Lower leg skin (tissue), 4 donors: Measurements from ENCODE around the gene GMEB1. TPM values are rescaled to one million over a fixed set of nuclear protein-coding genes. Genes with fewer than 3 reads are reported as not detected.
"Not testable (repeated sequence)": the region's sequence is repeated elsewhere in the genome, so short reads cannot be mapped to it uniquely, and the experiment has no call there.

Source experiments
- DNase-seq, 2 donors: peaks; one replicate each; pipeline ENCODE4 v3.0.0-alpha.2; 2019; ENCODE audit warnings: low spot score in 2 of 2
- H3K4me3 ChIP-seq: fragments of 200-600 bp; sonication (generic); 2 replicates; pipeline ENCODE4 v1.5.1; 2017; ENCODE audit warnings: mild to moderate bottlenecking, low read depth; ENCODE audit not compliant: poor library complexity, severe bottlenecking
- CTCF ChIP-seq, 3 donors: fragments of 450-650 bp; IDR thresholded peaks; one replicate each; pipeline ENCODE4 v1.5.1; 2016; ENCODE audit warnings: antibody characterized with exemption in 3 of 3, mild to moderate bottlenecking in 3 of 3, moderate library complexity in 2 of 3
- POLR2A ChIP-seq, 2 donors: fragments of 450-650 bp; IDR thresholded peaks; one replicate each; pipeline ENCODE4 v1.6.1; 2016 to 2017; ENCODE audit warnings: antibody characterized with exemption in 2 of 2, mild to moderate bottlenecking in 1 of 2, moderate library complexity in 1 of 2
- WGBS, 2 donors: methylation state at CpG; one replicate each; pipeline ENCODE4 v1.1.5; 2018; 5-methylcytosine and 5-hydroxymethylcytosine counted together
- intact Hi-C: fragments of 100-400 bp; cut with DNase I; formaldehyde crosslinking; loops from one replicate; pipeline ENCODE4 v1.15.0; 2023; ENCODE audit warnings: low total_unique reads
- total RNA-seq, 4 donors: library from RNA; depleted of rRNA; stranded (reverse); fragments of >200 nt; gene quantifications; one replicate each; pipeline ENCODE4 v1.1.0, GENCODE V29; 2016

The GMEB1 gene
- total RNA-seq, 4 donors from 2014 or later, result 10.8 to 12.0 (median 11.6) TPM

GRCh38 chr1:28675924-28676257 lies 7.3 kb downstream of the GMEB1 start:
- intact Hi-C loops, result no loop called here
- TF ChIP-seq POLR2A (IDR thresholded peaks at IDR 0.05) (no peak), CTCF (IDR thresholded peaks at IDR 0.05) (no peak)
- DNase-seq, result no peak
- H3K4me3 ChIP-seq, result no peak overlapping the region

GRCh38 chr1:28680151-28680550 lies 11.6 kb downstream of the GMEB1 start:
- DNase-seq, result no peak
- no peak overlapping the region for H3K4me3 ChIP-seq
- intact Hi-C loops, result no loop called here
- 96 to 99% methylated on average over 4 of the region's 4 CpGs for WGBS, 2 donors
- no peak for TF ChIP-seq CTCF (IDR thresholded peaks at IDR 0.05)
- no peak for TF ChIP-seq POLR2A (IDR thresholded peaks at IDR 0.05)

- no peak for TF ChIP-seq CTCF (IDR thresholded peaks at IDR 0.05)
- TF ChIP-seq POLR2A (IDR thresholded peaks at IDR 0.05), result no peak
- intact Hi-C loops, result no loop called here
- no peak for DNase-seq
- WGBS, 2 donors, result 73 to 88% methylated on average over 6 of the region's 6 CpGs
- no peak overlapping the region for H3K4me3 ChIP-seq
These were observed 14.3 kb downstream of the GMEB1 start for GRCh38 chr1:28682840-28683239.

GRCh38 chr1:28684937-28685336 lies 16.4 kb downstream of the GMEB1 start:
- WGBS, 2 donors, result 91 to 95% methylated on average over 4 of the region's 4 CpGs
- intact Hi-C loops, result no loop called here
- DNase-seq, result no peak
- TF ChIP-seq POLR2A (IDR thresholded peaks at IDR 0.05) (no peak), CTCF (IDR thresholded peaks at IDR 0.05) (no peak)
- no peak overlapping the region for H3K4me3 ChIP-seq

- H3K4me3 ChIP-seq, intact Hi-C loops, DNase-seq: not testable (repeated sequence)
- WGBS, 2 donors, result 88 to 91% methylated on average over 1 of the region's 1 CpG
These were observed 23.0 kb downstream of the GMEB1 start for GRCh38 chr1:28691627-28692026.

- WGBS, 2 donors, result 90 to 92% methylated on average over 3 of the region's 3 CpGs
- no peak for DNase-seq
- no peak for TF ChIP-seq CTCF (IDR thresholded peaks at IDR 0.05)
- no peak for TF ChIP-seq POLR2A (IDR thresholded peaks at IDR 0.05)
- intact Hi-C loops, result no loop called here
- H3K4me3 ChIP-seq, result no peak overlapping the region
These were observed 35.0 kb downstream of the GMEB1 start for GRCh38 chr1:28703629-28704028.
